ENCODE results near the gene SMG1. TPM values are rescaled to one million over a fixed set of nuclear protein-coding genes. Genes with fewer than 3 reads are reported as not detected.

Gene SMG1
- total and polyA plus RNA-seq, 2 of the 13 experiments (the other 11 are each of a cell fraction or from before 2014, with no cell fraction given), result 48.7 to 53.7 TPM

GRCh38 chr16:18965555-18965954 is 39.3 kb upstream of the SMG1 start:
- DNase-seq (ENCODE audit: low spot score) (no peak), ATAC-seq (no peak), FAIRE-seq (no peak)
- peaks cover 3 to 8% of the 10 kb centered on the region in 2 experiments; a peak in 2 of 5 replicates for H3K27me3 ChIP-seq (ENCODE audit: control insufficient read depth in 1 of 2, insufficient read depth in 2 of 2, low read length in 2 of 2)
- peaks cover 15% of the 10 kb centered on the region for H3K4me1 ChIP-seq (ENCODE audit: insufficient read depth, low read length)
- no peak overlapping the region for H3K4me3 ChIP-seq (replicated peaks in 1 of 3; ENCODE audit: insufficient read depth in 1 of 3, low read depth in 2 of 3, low read length in 3 of 3)
- CTCF ChIA-PET (ENCODE audit: low intra/inter-chr PET ratio, low total read pairs), result no interaction called here
- no peak overlapping the region for H3K4me2 ChIP-seq (ENCODE audit: low read depth, low read length)
- H3K36me3 ChIP-seq (replicated peaks in 1 of 2; ENCODE audit: control insufficient read depth in 1 of 2, insufficient read depth in 2 of 2, low read length in 2 of 2), result no peaks in the 10 kb centered on the region
- intact Hi-C loops (cut with micrococcal nuclease; ENCODE audit: unreplicated experiment) (loop anchor here (5.0 kb wide), 1 partner anchor 53 kb away; no protein-coding TSS in a partner anchor), in situ Hi-C loops (cut with HindIII; ENCODE audit: extremely low pct_ligation_motif_present, low pct_unique_long_range_greater_than_20kb) (loop anchor here (10.0 kb wide), 1 partner anchor 61 kb away; no protein-coding TSS in a partner anchor)
- no peak overlapping the region for H2AFZ ChIP-seq (ENCODE audit: low read length)
- no TSS peak for BruUV-seq (replicated peaks)
- no peak overlapping the region for H3K27ac ChIP-seq (ENCODE audit: extremely low read length, insufficient read depth, low read length)
- no peak overlapping the region for H3K9ac ChIP-seq (ENCODE audit: insufficient read depth, low read depth, low read length)
- no peaks in the 10 kb centered on the region for H3K79me2 ChIP-seq (ENCODE audit: insufficient read depth, low read length)
- no peaks in the 10 kb centered on the region for H3K9me3 ChIP-seq (ENCODE audit: low read length)
- H4K20me1 ChIP-seq (ENCODE audit: insufficient read depth, low read length), result no peaks in the 10 kb centered on the region
- TF ChIP-seq ZNF326 (CRISPR knock-in tag; IDR thresholded peaks at IDR 0.05; ENCODE audit: borderline replicate concordance) (no peak), FOXP1 (IDR thresholded peaks at IDR 0.05) (no peak), FOXP1 (CRISPR knock-in tag; IDR thresholded peaks at IDR 0.05) (0 out of 2 replicates have a peak, but pooled peaks have one; percentile 2)
- 71% methylated on average over 5 of the region's 5 CpGs for WGBS (ENCODE audit: low lambda C conversion rate)
- POLR2A ChIA-PET, result interaction anchor here (1.0 to 1.1 kb wide), 2 partner anchors 10 to 40 kb away, joined by 3 read pairs; partner anchors contain the start of gene SMG1

- no peaks in the 10 kb centered on the region for H3K36me3 ChIP-seq (replicated peaks in 1 of 2; ENCODE audit: control insufficient read depth in 1 of 2, insufficient read depth in 2 of 2, low read length in 2 of 2)
- ATAC-seq (peak; percentile 17), DNase-seq (ENCODE audit: low spot score) (peak; percentile 35), FAIRE-seq (no peak)
- H3K4me2 ChIP-seq (ENCODE audit: low read depth, low read length), result peak overlapping the region; percentile 48
- no peak overlapping the region for H3K9ac ChIP-seq (ENCODE audit: insufficient read depth, low read depth, low read length)
- POLR2A ChIA-PET, result interaction anchor here (1.4 to 2.1 kb wide), 2 partner anchors 158 to 169 kb away, joined by 5 to 17 read pairs; partner anchors contain the start of genes ARL6IP1 and RPS15A
- no peaks in the 10 kb centered on the region for H3K79me2 ChIP-seq (ENCODE audit: insufficient read depth, low read length)
- no peaks in the 10 kb centered on the region for H3K9me3 ChIP-seq (ENCODE audit: low read length)
- H3K27me3 ChIP-seq (ENCODE audit: control insufficient read depth in 1 of 2, insufficient read depth in 2 of 2, low read length in 2 of 2), result peaks cover 3 to 8% of the 10 kb centered on the region in 2 experiments; a peak in 2 of 5 replicates
- BruUV-seq (replicated peaks), result no TSS peak
- H3K4me1 ChIP-seq (ENCODE audit: insufficient read depth, low read length), result peaks cover 53% of the 10 kb centered on the region
- CTCF ChIA-PET (ENCODE audit: low intra/inter-chr PET ratio, low total read pairs), result no interaction called here
- H3K4me3 ChIP-seq (replicated peaks in 1 of 3; ENCODE audit: insufficient read depth in 1 of 3, low read depth in 2 of 3, low read length in 3 of 3), result no peak overlapping the region
- no peaks in the 10 kb centered on the region for H4K20me1 ChIP-seq (ENCODE audit: insufficient read depth, low read length)
- in situ Hi-C loops (cut with HindIII; ENCODE audit: extremely low pct_ligation_motif_present, low pct_unique_long_range_greater_than_20kb) (no loop called here), intact Hi-C loops (cut with micrococcal nuclease; ENCODE audit: unreplicated experiment) (no loop called here)
- 0 out of 2 replicates have a peak, but pooled peaks have one; percentile 29 for TF ChIP-seq DRAP1 (CRISPR knock-in tag; IDR thresholded peaks at IDR 0.05)
- TF ChIP-seq ELF3 (CRISPR knock-in tag; IDR thresholded peaks at IDR 0.05), result 0 out of 2 replicates have a peak, but pooled peaks have one; percentile 33
- peak; percentile 35; the same call in 1 of the 2 replicates for TF ChIP-seq ELF1 (CRISPR knock-in tag; IDR thresholded peaks at IDR 0.05)
- TF ChIP-seq GPBP1L1 (CRISPR knock-in tag; IDR thresholded peaks at IDR 0.05), result no peak
- TF ChIP-seq CREB1 (IDR thresholded peaks at IDR 0.05), result peak; percentile 24; the same call in 1 of the 2 replicates
- no peak for TF ChIP-seq CREB1 (CRISPR knock-in tag; IDR thresholded peaks at IDR 0.05)
- TF ChIP-seq ELF4 (CRISPR knock-in tag; IDR thresholded peaks at IDR 0.05; ENCODE audit: borderline replicate concordance), result 0 out of 2 replicates have a peak, but pooled peaks have one; percentile 18
- peak; percentile 31; the same call in 1 of the 2 replicates for TF ChIP-seq CEBPB (IDR thresholded peaks at IDR 0.05; ENCODE audit: borderline replicate concordance, low read depth, low read length)
- no peak for TF ChIP-seq LCORL (IDR thresholded peaks at IDR 0.05)
- TF ChIP-seq LCORL (CRISPR knock-in tag; IDR thresholded peaks at IDR 0.05), result no peak
- H3K27ac ChIP-seq (ENCODE audit: extremely low read length, insufficient read depth, low read length), result no peak overlapping the region
- H2AFZ ChIP-seq (ENCODE audit: low read length), result no peak overlapping the region
- 18% methylated on average over 2 of the region's 2 CpGs for WGBS (ENCODE audit: low lambda C conversion rate)
Observed at GRCh38 chr16:18959031-18959505, 32.9 kb upstream of the SMG1 start.
